HG03097 (cell line): ENCODE results near the gene PPFIA3.
"Not testable (repeated sequence)": the region's sequence is repeated elsewhere in the genome, so short reads cannot be mapped to it uniquely, and the experiment has no call there.

Experiments used
- ATAC-seq: cut with Tn5 transposase; IDR thresholded peaks from one replicate; pipeline ENCODE4 v1.9.1; 2021; ENCODE audit not compliant: unreplicated experiment, low FRiP score

PPFIA3 gene

DNA sequence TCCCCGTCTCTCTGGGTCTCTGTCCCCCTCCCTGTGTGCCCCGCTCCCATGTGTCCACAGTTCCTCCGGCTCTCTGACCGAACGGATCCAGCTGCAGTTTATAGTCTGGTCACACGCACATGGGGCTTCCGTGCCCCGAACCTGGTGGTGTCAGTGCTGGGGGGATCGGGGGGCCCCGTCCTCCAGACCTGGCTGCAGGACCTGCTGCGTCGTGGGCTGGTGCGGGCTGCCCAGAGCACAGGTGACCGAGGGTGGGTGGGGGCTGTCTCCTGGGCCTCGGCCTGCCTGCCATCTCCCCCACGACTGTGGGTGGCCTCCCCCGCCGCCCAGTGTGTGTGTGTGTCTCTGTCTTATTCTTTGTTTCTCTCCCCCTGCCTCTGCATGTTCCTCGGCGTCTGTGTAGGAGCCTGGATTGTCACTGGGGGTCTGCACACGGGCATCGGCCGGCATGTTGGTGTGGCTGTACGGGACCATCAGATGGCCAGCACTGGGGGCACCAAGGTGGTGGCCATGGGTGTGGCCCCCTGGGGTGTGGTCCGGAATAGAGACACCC is 48.6 kb downstream of the PPFIA3 start:
- ATAC-seq, result no peak

GRCh38 chr19:49168421-49168820 is 49.1 kb downstream of the PPFIA3 start:
- no peak for ATAC-seq

DNA sequence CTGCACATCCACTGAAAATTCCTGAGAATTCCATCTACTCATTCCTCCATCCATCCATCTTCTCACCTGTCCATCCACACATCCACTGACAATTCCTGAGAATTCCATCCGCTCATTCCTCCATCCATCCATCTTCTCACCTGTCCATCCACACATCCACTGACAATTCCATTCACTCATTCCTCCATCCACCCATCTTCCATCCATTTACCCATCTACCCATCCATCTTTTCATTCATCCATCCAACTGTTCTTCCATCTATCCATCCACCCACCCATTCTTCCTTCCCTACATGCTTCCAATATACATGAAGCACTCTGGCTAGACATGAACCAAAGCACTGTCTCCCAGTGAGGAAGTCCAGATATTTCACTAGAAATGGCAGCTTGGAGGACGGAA is 53.9 kb downstream of the PPFIA3 start:
- ATAC-seq, result no peak

DNA sequence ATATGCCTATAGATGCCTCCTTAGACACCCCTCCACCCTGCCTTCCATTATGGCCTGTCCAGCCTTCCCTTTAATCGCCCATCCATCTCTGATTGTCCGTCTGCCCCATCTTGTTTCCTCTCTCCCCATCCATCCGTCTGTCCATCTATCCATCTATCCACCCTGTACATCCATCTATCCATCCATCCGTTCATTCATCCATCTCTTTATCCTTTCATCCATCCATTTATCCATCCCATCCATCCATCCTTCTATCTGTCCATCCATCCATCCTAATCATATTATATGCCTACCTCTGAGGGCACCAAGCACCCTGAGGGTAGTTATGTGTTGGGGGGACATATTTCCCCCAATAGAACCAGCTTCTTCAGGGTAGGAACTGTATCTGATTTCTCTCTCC is 61.3 kb downstream of the PPFIA3 start:
- ATAC-seq, result no peak

DNA sequence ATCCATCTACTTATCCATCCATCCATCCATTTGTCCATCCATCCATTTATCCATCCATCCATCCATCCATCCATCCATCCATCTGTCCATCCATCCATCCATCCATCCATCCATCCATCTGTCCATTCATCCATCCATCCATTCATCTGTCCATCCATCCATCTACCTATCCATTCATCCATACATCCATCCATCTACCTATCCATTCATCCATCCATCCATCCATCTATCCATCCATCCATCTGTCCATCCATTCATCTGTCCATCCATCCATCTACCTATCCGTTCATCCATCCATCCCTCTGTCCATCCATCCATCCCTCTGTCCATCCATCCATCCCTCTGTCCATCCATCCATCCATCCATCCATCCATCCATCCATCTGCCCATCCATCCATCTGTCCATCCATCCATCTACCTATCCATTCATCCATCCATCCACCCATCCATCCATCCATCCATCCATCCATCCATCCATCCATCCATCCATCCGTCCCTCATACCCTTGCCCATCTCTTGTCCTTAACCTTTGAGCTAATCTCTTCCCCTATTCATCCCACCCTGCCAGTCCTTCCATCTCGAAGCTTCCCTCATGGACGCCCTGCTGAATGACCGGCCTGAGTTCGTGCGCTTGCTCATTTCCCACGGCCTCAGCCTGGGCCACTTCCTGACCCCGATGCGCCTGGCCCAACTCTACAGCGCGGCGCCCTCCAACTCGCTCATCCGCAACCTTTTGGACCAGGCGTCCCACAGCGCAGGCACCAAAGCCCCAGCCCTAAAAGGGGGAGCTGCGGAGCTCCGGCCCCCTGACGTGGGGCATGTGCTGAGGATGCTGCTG is 62.9 kb downstream of the PPFIA3 start:
- ATAC-seq, result not testable (repeated sequence)

- ATAC-seq, result no peak
Measured at GRCh38 chr19:49182848-49183375, 63.6 kb downstream of the PPFIA3 start.

- no peak for ATAC-seq
Measured at GRCh38 chr19:49186108-49186507, 66.8 kb downstream of the PPFIA3 start.

- no peak for ATAC-seq
Measured at GRCh38 chr19:49188626-49189200, 69.4 kb downstream of the PPFIA3 start.

- ATAC-seq, result no peak
Measured at GRCh38 chr19:49189259-49189658, 69.9 kb downstream of the PPFIA3 start.

GRCh38 chr19:49190781-49191180 is 71.4 kb downstream of the PPFIA3 start:
- no peak for ATAC-seq

GRCh38 chr19:49193822-49194394 is 74.6 kb downstream of the PPFIA3 start:
- ATAC-seq, result no peak

DNA sequence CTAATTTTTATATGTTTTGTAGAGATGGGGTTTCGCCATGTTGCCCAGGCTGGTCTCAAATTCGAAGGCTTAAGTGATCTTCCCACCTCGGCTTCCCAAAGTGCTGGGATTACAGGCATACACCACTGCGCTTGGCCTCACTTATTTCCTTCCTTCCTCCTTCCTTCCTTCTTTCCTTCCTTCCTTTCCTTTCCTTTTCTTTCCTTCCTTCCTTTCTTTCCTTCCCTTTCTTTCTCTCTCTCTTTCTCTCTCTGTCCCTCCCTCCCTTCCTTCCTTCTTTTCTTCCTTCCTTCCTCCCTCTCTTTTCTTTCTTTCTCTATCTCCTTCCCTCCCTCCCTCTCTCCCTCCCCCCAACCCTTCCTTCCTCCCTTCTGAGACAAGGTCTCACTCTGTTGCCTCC is 75.1 kb downstream of the PPFIA3 start:
- no peak for ATAC-seq

- no peak for ATAC-seq
Measured at GRCh38 chr19:49196527-49197240, 77.3 kb downstream of the PPFIA3 start.

DNA sequence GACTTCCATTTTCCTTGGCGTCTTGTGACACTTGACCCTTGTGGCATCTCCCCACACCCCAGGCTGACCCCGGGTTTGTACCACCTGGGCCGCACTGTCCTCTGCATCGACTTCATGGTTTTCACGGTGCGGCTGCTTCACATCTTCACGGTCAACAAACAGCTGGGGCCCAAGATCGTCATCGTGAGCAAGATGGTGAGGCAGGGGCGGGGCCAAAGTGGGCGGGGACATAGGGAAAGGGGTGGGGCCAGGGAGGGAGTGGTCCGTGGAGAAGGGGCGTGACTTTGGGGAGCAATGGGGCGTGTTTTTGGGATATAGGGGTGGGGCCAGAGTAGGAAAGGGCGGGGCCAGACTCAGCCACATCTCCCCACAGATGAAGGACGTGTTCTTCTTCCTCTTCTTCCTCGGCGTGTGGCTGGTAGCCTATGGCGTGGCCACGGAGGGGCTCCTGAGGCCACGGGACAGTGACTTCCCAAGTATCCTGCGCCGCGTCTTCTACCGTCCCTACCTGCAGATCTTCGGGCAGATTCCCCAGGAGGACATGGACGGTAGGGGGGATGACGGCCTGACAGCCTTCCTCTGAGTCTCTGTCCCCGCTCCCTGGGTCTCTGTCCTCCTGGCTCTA is 81.0 kb downstream of the PPFIA3 start:
- ATAC-seq, result no peak
